GM19043 (cell line): ENCODE results near the gene SARNP.

Source experiments
- ATAC-seq: cut with Tn5 transposase; IDR thresholded peaks from one replicate; pipeline ENCODE4 v1.9.1; 2021; ENCODE audit warnings: low read depth; ENCODE audit not compliant: unreplicated experiment

SARNP gene

GRCh38 chr12:55744340-55745030 is 73.0 kb downstream of the SARNP start:
- no peak for ATAC-seq

- no peak for ATAC-seq
Measured at GRCh38 chr12:55743406-55744339, 73.9 kb downstream of the SARNP start.

GRCh38 chr12:55742719-55743405 is 74.7 kb downstream of the SARNP start, which contains the start of gene GDF11:
Gene GDF11 (plus strand): TSS chr12:55743122. CDS start chr12:55743317, 195 bp downstream.
- ATAC-seq, result peak; percentile 31

- no peak for ATAC-seq
Measured at GRCh38 chr12:55741931-55742680, 75.4 kb downstream of the SARNP start.

DNA sequence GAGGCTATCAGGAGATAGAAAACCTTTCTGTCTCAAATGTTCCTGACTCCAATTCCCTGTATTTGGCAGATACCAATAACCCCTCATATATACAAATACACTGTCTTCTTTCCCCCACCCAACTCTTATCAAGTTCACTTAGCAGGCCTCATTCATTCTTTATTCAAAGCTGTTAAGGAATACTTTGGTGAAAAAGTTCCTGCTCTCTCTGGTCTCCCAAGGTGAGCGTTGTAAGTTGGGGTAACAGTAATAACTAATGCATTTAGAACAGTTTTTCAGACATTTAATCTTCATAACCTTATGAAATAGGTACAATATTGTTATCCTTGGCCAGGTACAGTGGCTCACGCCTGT is 78.5 kb downstream of the SARNP start:
- no peak for ATAC-seq

- peak; percentile 84 for ATAC-seq
Measured at GRCh38 chr12:55738123-55739024, 79.2 kb downstream of the SARNP start.

DNA sequence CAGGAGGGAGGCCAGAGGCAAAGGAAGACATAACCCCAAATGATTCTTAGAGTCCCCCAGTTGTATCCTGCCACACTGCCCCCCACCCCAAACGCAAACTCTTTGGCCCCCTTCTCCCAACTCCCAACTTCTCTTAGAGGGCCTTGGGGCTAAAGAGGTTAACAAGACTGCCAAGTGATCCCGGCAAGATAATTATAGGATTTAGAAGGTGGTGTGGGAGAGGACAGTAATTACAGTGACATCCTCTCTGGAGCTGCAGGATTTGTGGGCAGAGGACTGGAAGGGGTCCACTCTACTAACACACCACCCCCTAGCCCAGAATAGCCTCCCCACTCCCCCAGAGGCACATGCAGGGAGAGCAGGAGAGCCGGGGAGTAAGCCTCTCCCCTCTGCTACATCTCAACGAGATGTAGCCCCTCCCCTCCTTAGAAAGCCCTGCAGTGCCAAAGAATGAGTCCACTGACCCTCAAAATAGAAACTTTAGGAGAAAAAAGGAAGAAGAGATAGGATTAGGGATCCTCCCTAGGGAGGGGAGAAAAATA is 79.9 kb downstream of the SARNP start:
- ATAC-seq, result no peak

DNA sequence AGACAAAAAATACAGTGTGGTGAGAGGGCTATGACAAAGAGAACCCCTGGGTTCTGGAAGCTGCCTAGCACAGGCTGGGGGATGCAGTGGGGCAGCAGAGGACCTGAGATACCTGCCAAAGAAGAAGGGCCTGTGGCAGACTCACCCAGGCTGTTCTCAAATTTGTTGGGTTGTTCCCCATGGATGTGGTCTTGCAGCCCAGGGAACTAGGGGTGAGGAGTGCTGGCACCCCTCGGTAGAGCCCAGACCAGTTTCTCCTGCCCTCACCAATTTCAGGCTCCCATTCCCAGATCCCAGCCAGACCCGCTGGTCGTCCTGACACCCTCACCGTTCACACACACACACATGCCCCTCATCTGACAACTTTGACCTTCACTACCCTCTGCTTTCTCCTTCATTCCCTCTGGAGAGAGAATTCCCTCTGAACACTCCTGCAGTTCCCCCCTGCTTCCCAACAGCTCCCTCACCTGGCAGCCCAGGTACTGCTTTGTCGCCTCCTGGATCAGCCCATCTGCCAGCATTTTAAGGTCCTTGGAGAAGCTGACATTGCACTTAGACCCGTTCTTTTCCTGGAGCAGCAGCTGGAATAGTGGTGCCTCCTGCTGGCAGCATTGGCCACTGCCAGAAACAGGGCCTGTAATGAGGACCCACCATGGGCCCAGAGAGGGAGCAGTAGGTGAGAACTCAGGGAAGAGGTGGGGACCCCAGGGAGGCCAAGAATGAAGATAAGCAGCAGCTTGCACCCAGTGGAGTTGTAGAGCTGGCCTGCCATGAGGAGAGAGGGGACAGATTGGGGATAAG is 80.5 kb downstream of the SARNP start:
- ATAC-seq, result peak; percentile 39

DNA sequence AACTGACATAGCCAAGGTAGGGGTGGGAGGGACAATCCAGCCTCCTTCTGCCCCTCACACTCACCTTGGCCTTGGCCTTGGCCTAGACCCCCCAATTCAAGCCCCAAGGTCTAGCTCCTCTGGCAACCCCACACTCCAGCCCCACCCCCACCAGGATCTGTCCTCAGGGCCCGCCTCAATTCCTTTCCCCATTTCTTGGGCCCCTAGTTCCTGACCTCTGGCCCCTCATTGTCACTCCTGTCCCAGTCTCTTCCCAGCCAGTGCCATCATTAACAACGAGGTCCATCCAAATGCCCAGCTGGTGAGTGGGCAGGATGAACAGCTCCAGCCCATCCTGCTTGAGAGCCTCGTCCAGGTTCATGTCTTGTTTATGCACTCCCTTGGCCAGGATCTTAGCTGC is 81.4 kb downstream of the SARNP start:
- no peak for ATAC-seq

GRCh38 chr12:55734595-55734994 is 82.9 kb downstream of the SARNP start:
- no peak for ATAC-seq

GRCh38 chr12:55733858-55734257 is 83.7 kb downstream of the SARNP start:
- ATAC-seq, result no peak

GRCh38 chr12:55733021-55733555 is 84.4 kb downstream of the SARNP start:
- no peak for ATAC-seq

GRCh38 chr12:55732288-55732687 is 85.2 kb downstream of the SARNP start:
- ATAC-seq, result no peak

DNA sequence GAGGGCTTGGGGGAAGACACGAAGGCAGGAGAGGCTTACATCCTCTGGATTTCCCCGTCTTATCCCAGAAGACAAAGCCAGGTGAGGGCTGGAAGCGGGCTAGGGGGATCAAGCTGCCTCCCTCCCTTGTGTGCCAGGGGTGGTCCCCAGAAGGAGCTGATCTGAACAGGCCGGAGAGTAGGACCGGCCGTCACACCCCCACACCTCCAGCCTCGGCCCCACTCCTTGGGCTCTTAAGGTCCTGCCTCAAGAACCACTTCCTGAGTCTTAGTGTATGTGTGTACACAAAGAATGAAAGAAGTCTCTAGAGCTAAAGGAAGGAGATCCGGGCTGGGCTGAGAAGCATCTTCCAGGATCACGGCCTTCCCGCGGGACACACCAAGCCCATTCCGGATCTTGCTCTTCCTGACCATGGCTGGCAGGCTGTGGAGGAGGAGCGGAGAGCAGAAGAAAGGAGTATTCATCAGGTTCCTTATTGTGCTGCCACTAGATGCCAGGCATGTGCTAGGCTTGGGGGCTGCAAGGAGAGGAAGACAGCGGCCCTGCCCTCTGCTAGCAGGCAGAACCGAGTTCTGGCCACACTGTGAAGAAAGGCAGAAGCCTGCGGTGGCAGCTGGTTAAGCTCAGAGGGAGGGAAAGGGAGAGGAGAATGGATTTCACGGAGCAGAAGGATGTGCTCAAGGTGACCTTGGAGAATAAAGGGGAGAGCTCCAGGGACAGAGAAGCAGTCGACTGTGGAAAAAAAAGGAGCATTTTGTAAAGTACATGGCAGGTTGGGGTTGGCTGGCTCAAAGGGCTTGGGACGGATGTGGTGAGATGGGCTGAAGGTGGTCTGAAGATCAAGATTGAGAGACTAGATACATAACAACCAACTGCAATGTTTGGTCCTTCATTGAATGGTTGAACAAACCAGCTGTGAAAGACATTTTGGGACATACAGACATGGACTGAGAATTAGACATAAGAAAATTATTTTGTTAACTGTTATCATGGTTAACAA is 87.4 kb downstream of the SARNP start:
- peak; percentile 49 for ATAC-seq

DNA sequence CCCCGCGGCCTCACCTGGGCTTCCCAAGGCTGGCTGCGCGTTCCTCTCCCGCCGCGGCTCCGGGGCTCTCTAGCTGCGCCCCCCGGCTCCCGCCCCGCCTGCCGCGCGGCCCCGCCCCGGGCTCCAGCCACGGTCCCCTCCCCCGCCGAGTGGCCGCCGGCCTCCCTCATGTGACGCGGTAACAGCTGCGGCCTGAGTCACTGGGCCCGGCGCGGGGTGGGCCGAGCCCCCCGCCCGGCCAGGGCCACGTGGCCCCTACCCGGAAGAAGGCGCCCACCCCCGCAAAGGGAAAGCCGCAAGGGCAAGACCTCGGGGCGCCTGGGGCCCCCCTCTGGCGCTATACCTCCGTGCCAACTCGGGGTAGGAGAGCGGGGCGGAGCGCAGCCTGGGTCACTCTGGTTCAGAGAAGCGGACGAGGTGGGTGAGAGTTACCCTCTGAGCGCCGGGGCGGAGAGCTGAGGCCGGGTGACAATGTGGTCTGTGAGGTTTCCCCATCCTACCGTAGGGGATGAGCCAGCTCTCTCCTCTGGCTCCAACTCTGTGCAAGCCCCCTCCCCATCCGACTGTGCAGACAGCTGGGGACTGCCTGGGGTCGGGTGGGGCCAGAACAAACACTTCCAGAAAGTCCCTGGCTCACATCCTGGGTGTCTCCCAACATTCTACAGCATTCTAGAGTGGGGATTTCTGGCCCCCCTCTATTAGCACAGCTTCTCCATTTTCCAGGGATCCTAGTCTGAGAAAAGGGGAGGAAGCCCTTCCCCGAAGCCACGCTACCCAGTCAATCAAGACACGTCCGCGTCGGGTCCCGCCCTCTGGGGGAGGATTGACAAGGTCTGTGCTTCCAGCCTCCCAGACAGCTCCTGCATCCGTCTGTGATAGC is 88.3 kb downstream of the SARNP start, which contains the start of gene CD63:
Gene CD63, minus strand, starts transcription at position 71 of the 880 bp plus-strand sequence. CDS start 668 bp downstream, outside the sequence.
- ATAC-seq, result peak; percentile 49
